GM23338 (cell line): ENCODE measurements around the gene HAT1. TPM values are rescaled to one million over a fixed set of nuclear protein-coding genes. Genes with fewer than 3 reads are reported as not detected.

Experiments used
- ATAC-seq: fragments of 200-7000 bp; cut with Tn5 transposase; 3 replicates; pipeline ENCODE4 v1.9.1; 2020
- DNase-seq: peaks from one replicate; pipeline ENCODE4 v3.0.0-alpha.2; 2015; ENCODE audit warnings: low spot score
- H2AFZ ChIP-seq: fragments of 200-600 bp; sonication (generic); 2 replicates; pipeline ENCODE4 v1.8.0; 2016; ENCODE audit warnings: antibody characterized with exemption, mild to moderate bottlenecking, moderate library complexity
- H3F3A ChIP-seq: fragments of 200-600 bp; sonication (generic); replicated peaks from 2 replicates; pipeline ENCODE4 v1.8.0; 2017; ENCODE audit warnings: antibody characterized with exemption, mixed run types, low read depth
- H3K27ac ChIP-seq: fragments of 200-600 bp; sonication (generic); 2 replicates; pipeline ENCODE4 v1.6.1; 2016; ENCODE audit warnings: low read depth
- H3K27me3 ChIP-seq: fragments of 200-600 bp; sonication (generic); 2 replicates; pipeline ENCODE4 v1.8.0; 2016; ENCODE audit warnings: mild to moderate bottlenecking, mixed run types, moderate library complexity; ENCODE audit not compliant: insufficient read depth
- H3K36me3 ChIP-seq: fragments of 200-600 bp; sonication (generic); 2 replicates; pipeline ENCODE4 v1.8.0; 2016; ENCODE audit warnings: mild to moderate bottlenecking; ENCODE audit not compliant: insufficient read depth
- H3K4me1 ChIP-seq: fragments of 200-600 bp; sonication (generic); 2 replicates; pipeline ENCODE4 v1.8.0; 2016; ENCODE audit warnings: mild to moderate bottlenecking, moderate library complexity; ENCODE audit not compliant: insufficient read depth
- H3K4me2 ChIP-seq: fragments of 200-600 bp; sonication (generic); 2 replicates; pipeline ENCODE4 v1.7.1; 2017; ENCODE audit warnings: mixed run types
- H3K4me3 ChIP-seq: fragments of 200-600 bp; sonication (generic); 2 replicates; pipeline ENCODE4 v1.6.1; 2016; ENCODE audit warnings: mixed run types
- H3K79me2 ChIP-seq: fragments of 200-600 bp; sonication (generic); replicated peaks from 2 replicates; pipeline ENCODE4 v1.8.0; 2017; ENCODE audit warnings: mild to moderate bottlenecking; ENCODE audit not compliant: insufficient read depth
- H3K9me2 ChIP-seq: fragments of 200-600 bp; sonication (generic); 2 replicates; pipeline ENCODE4 v1.8.0; 2017; ENCODE audit not compliant: insufficient read depth
- H4K20me1 ChIP-seq: fragments of 200-600 bp; sonication (generic); replicated peaks from 2 replicates; pipeline ENCODE4 v1.8.0; 2017; ENCODE audit warnings: mild to moderate bottlenecking; ENCODE audit not compliant: insufficient read depth
- H3K27ac Mint-ChIP-seq: 2 replicates; pipeline ENCODE4 v1.8.0; 2020; ENCODE audit warnings: inconsistent platforms, mild to moderate bottlenecking, moderate library complexity, mixed read lengths
- H3K27me3 Mint-ChIP-seq: 3 replicates; pipeline ENCODE4 v1.8.0; 2022; ENCODE audit warnings: low read depth, mild to moderate bottlenecking, moderate library complexity, mixed read lengths, inconsistent platforms; ENCODE audit not compliant: insufficient read depth, poor library complexity
- H3K36me3 Mint-ChIP-seq: 3 replicates; pipeline ENCODE4 v1.8.0; 2021; ENCODE audit warnings: low read depth, mild to moderate bottlenecking, inconsistent platforms, moderate library complexity, mixed read lengths
- H3K4me1 Mint-ChIP-seq: 3 replicates; pipeline ENCODE4 v1.8.0; 2020; ENCODE audit warnings: mild to moderate bottlenecking, inconsistent platforms, mixed read lengths
- H3K4me3 Mint-ChIP-seq: 3 replicates; pipeline ENCODE4 v1.8.0; 2021; ENCODE audit warnings: moderate library complexity, mild to moderate bottlenecking, inconsistent platforms, mixed read lengths
- H3K9me3 Mint-ChIP-seq: 3 replicates; pipeline ENCODE4 v1.8.0; 2020; ENCODE audit warnings: moderate library complexity, mild to moderate bottlenecking, inconsistent platforms, mixed read lengths
- EZH2phosphoT487 ChIP-seq: fragments of 200-600 bp; sonication (generic); IDR thresholded peaks from one replicate; pipeline ENCODE4 v1.8.1; 2018; ENCODE audit warnings: antibody characterized with exemption; ENCODE audit not compliant: unreplicated experiment
- JUNB ChIP-seq: IDR thresholded peaks from one replicate; pipeline ENCODE4 v1.6.1; 2016; ENCODE audit warnings: antibody characterized with exemption; ENCODE audit not compliant: unreplicated experiment
- POLR2AphosphoS5 ChIP-seq: IDR thresholded peaks from 2 replicates; pipeline ENCODE4 v1.6.1; 2016; ENCODE audit warnings: antibody characterized with exemption, low read depth
- STAT1 ChIP-seq: IDR thresholded peaks from one replicate; pipeline ENCODE4 v1.6.1; 2016; ENCODE audit warnings: antibody characterized with exemption; ENCODE audit not compliant: unreplicated experiment
- ZNF114 ChIP-seq: fragments of 250-450 bp; sonication (Bioruptor Pico); IDR thresholded peaks from 2 replicates; pipeline ENCODE4 v1.5.0; 2020; ENCODE audit warnings: mild to moderate bottlenecking, moderate library complexity
- ZNF331 ChIP-seq: fragments of 250-450 bp; sonication (Bioruptor Pico); IDR thresholded peaks from 2 replicates; pipeline ENCODE4 v1.5.0; 2020; ENCODE audit warnings: low read depth, mild to moderate bottlenecking, moderate library complexity
- polyA plus RNA-seq: library from polyadenylated mRNA; unstranded; fragments of >200 nt; fragmentation: Nextera tagmentation; extraction: Ambion mirVana; gene quantifications from 2 replicates; pipeline ENCODE4 v1.2.1, GENCODE V29; 2016
- total RNA-seq: library from RNA; depleted of rRNA; stranded (reverse); fragments of >200 nt; shearing (Covaris generic); gene quantifications from 2 replicates; pipeline ENCODE4 v1.2.3, GENCODE V29; 2014
- TF ChIP-seq, protein P1 (sequence below): fragments of 250-450 bp; sonication (Bioruptor Pico); IDR thresholded peaks from 2 replicates; pipeline ENCODE4 v1.5.0; 2020; ENCODE audit warnings: mild to moderate bottlenecking, moderate library complexity
- TF ChIP-seq, protein P2 (sequence below): IDR thresholded peaks from 2 replicates; pipeline ENCODE4 v1.6.1; 2016; ENCODE audit warnings: antibody characterized with exemption

HAT1 gene
- total and polyA plus RNA-seq, 2 experiments from 2014 or later: 67.2 to 67.5 TPM

DNA sequence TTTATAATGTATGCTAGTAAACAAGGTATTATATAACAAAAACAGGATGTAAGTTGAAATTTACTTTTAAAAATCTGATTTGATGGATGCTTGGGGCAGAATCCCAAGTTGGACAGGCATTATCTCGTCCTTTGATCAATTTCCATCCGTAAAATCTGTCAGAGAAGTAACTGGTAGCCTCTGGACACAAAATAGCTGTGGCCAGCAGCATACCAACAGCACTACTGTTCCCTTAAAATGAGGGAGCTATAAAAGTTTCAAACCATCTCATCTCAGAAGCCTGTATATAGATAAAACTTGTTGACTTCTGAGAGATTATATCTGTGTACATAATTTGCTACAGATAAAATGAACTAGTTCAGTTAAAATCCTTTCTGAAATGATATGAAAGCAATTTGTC lies 62.8 kb downstream of the HAT1 start (continued):
- TF ChIP-seq, protein P1, sequence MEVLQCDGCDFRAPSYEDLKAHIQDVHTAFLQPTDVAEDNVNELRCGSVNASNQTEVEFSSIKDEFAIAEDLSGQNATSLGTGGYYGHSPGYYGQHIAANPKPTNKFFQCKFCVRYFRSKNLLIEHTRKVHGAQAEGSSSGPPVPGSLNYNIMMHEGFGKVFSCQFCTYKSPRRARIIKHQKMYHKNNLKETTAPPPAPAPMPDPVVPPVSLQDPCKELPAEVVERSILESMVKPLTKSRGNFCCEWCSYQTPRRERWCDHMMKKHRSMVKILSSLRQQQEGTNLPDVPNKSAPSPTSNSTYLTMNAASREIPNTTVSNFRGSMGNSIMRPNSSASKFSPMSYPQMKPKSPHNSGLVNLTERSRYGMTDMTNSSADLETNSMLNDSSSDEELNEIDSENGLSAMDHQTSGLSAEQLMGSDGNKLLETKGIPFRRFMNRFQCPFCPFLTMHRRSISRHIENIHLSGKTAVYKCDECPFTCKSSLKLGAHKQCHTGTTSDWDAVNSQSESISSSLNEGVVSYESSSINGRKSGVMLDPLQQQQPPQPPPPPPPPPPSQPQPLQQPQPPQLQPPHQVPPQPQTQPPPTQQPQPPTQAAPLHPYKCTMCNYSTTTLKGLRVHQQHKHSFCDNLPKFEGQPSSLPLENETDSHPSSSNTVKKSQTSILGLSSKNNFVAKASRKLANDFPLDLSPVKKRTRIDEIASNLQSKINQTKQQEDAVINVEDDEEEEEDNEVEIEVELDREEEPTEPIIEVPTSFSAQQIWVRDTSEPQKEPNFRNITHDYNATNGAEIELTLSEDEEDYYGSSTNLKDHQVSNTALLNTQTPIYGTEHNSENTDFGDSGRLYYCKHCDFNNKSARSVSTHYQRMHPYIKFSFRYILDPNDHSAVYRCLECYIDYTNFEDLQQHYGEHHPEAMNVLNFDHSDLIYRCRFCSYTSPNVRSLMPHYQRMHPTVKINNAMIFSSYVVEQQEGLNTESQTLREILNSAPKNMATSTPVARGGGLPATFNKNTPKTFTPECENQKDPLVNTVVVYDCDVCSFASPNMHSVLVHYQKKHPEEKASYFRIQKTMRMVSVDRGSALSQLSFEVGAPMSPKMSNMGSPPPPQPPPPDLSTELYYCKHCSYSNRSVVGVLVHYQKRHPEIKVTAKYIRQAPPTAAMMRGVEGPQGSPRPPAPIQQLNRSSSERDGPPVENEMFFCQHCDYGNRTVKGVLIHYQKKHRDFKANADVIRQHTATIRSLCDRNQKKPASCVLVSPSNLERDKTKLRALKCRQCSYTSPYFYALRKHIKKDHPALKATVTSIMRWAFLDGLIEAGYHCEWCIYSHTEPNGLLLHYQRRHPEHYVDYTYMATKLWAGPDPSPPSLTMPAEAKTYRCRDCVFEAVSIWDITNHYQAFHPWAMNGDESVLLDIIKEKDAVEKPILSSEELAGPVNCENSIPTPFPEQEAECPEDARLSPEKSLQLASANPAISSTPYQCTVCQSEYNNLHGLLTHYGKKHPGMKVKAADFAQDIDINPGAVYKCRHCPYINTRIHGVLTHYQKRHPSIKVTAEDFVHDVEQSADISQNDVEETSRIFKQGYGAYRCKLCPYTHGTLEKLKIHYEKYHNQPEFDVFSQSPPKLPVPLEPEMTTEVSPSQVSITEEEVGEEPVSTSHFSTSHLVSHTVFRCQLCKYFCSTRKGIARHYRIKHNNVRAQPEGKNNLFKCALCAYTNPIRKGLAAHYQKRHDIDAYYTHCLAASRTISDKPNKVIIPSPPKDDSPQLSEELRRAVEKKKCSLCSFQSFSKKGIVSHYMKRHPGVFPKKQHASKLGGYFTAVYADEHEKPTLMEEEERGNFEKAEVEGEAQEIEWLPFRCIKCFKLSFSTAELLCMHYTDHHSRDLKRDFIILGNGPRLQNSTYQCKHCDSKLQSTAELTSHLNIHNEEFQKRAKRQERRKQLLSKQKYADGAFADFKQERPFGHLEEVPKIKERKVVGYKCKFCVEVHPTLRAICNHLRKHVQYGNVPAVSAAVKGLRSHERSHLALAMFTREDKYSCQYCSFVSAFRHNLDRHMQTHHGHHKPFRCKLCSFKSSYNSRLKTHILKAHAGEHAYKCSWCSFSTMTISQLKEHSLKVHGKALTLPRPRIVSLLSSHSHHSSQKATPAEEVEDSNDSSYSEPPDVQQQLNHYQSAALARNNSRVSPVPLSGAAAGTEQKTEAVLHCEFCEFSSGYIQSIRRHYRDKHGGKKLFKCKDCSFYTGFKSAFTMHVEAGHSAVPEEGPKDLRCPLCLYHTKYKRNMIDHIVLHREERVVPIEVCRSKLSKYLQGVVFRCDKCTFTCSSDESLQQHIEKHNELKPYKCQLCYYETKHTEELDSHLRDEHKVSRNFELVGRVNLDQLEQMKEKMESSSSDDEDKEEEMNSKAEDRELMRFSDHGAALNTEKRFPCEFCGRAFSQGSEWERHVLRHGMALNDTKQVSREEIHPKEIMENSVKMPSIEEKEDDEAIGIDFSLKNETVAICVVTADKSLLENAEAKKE: no peak
- no peak for TF ChIP-seq JUNB
- no peak for TF ChIP-seq POLR2AphosphoS5
- TF ChIP-seq, protein P2, sequence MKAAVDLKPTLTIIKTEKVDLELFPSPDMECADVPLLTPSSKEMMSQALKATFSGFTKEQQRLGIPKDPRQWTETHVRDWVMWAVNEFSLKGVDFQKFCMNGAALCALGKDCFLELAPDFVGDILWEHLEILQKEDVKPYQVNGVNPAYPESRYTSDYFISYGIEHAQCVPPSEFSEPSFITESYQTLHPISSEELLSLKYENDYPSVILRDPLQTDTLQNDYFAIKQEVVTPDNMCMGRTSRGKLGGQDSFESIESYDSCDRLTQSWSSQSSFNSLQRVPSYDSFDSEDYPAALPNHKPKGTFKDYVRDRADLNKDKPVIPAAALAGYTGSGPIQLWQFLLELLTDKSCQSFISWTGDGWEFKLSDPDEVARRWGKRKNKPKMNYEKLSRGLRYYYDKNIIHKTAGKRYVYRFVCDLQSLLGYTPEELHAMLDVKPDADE: no peak
- TF ChIP-seq STAT1: no peak
- no peak for TF ChIP-seq ZNF114 (CRISPR knock-in tag)
- no peak for TF ChIP-seq EZH2phosphoT487

DNA sequence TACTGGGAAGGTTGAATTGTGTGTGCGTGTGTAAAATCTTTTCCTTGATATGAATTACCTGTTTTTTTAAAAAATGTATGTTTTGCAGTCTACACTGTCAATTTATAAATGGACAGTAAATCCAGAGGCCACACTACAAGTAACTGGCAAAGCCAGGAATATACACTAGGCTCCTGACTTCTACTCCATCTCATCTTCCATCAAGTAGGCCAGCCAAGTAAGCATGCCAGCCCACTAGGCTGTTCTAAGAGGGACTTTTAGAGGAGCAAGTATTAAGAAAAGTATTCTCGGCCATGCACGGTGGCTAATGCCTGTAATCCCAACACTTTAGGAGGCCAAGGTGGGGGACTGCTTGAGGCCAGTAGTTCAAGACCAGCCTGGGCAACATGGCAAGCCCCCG lies 64.5 kb downstream of the HAT1 start:
- Histone ChIP-seq H3K27me3 (no peaks in the 10 kb centered on the region), H3K27ac (no peak overlapping the region), H3K4me2 (no peak overlapping the region), H4K20me1 (0 out of 2 replicates have a peak, but pooled peaks cover 3% of the 10 kb centered on the region), H2AFZ (no peak overlapping the region), H3K4me3 (no peak overlapping the region), H3K4me1 (no peaks in the 10 kb centered on the region), H3K79me2 (no peaks in the 10 kb centered on the region), H3F3A (no peaks in the 10 kb centered on the region), H3K9me2 (no peaks in the 10 kb centered on the region), H3K36me3 (peaks cover 6% of the 10 kb centered on the region)
- DNase-seq (no peak), ATAC-seq (no peak)
- Mint-ChIP-seq H3K27me3 (no peaks in the 10 kb centered on the region), H3K9me3 (no peaks in the 10 kb centered on the region), H3K4me3 (no peak overlapping the region), H3K27ac (no peak overlapping the region), H3K4me1 (no peaks in the 10 kb centered on the region), H3K36me3 (peaks cover 12% of the 10 kb centered on the region; the same call in 2 of the 3 replicates)
- TF ChIP-seq ZNF331 (CRISPR knock-in tag): no peak
